HEK293 (cell line): ENCODE measurements around the gene ATG12.

Experiments
- CTCF ChIP-seq: fragments of 450-650 bp; formaldehyde crosslinking; IDR thresholded peaks from 2 replicates; pipeline ENCODE4 v1.5.1; 2016; ENCODE audit warnings: missing biosample characterization, missing genetic modification characterization
- EGR2 ChIP-seq: fragments of 450-650 bp; formaldehyde crosslinking; IDR thresholded peaks from 2 replicates; pipeline ENCODE4 v1.5.1; 2016; ENCODE audit warnings: low read depth, missing biosample characterization, missing genetic modification characterization
- HOXC10 ChIP-seq: sonication (generic); formaldehyde crosslinking; IDR thresholded peaks from 2 replicates; pipeline ENCODE4 v1.8.1; 2023; ENCODE audit warnings: mild to moderate bottlenecking, missing genetic modification reagents
- PATZ1 ChIP-seq: fragments of 450-650 bp; formaldehyde crosslinking; IDR thresholded peaks from 2 replicates; pipeline ENCODE4 v1.5.1; 2016; ENCODE audit warnings: missing biosample characterization, missing genetic modification characterization
- TCF7L2 ChIP-seq: IDR thresholded peaks from 2 replicates; pipeline ENCODE4 v1.6.1; 2011; ENCODE audit warnings: low read depth, mild to moderate bottlenecking, inconsistent platforms, low read length, moderate library complexity, borderline replicate concordance
- ZBTB44 ChIP-seq: fragments of 450-650 bp; IDR thresholded peaks from 2 replicates; pipeline ENCODE4 v1.5.1; 2018; ENCODE audit warnings: missing biosample characterization, mild to moderate bottlenecking, missing genetic modification characterization
- ZFP37 ChIP-seq: fragments of 450-650 bp; formaldehyde crosslinking; IDR thresholded peaks from 2 replicates; pipeline ENCODE4 v1.5.1; 2016; ENCODE audit warnings: missing biosample characterization, missing genetic modification characterization
- ZNF121 ChIP-seq: fragments of 450-650 bp; formaldehyde crosslinking; IDR thresholded peaks from 2 replicates; pipeline ENCODE4 v1.5.1; 2016; ENCODE audit warnings: missing biosample characterization, missing genetic modification characterization
- ZNF221 ChIP-seq: fragments of 450-650 bp; formaldehyde crosslinking; IDR thresholded peaks from 2 replicates; pipeline ENCODE4 v1.5.1; 2017; ENCODE audit warnings: missing biosample characterization, missing genetic modification characterization, borderline replicate concordance
- ZNF274 ChIP-seq, 2 experiments: fragments of 200-500 bp in 1 of 2; fragments of 450-650 bp in 1 of 2; sonication (Bioruptor generic) in 1 of 2; formaldehyde crosslinking in 1 of 2; IDR thresholded peaks; 2 replicates each; pipeline versions ENCODE4 v1.5.1 to v1.6.1; 2014 to 2016; ENCODE audit warnings: borderline replicate concordance in 1 of 2, inconsistent platforms in 1 of 2, low read length in 1 of 2, missing biosample characterization in 1 of 2, missing genetic modification characterization in 1 of 2
- ZNF501 ChIP-seq: fragments of 450-650 bp; formaldehyde crosslinking; IDR thresholded peaks from 2 replicates; pipeline ENCODE4 v1.5.1; 2016; ENCODE audit warnings: missing biosample characterization, missing genetic modification characterization
- ZNF664 ChIP-seq: fragments of 450-650 bp; formaldehyde crosslinking; IDR thresholded peaks from 2 replicates; pipeline ENCODE4 v1.5.1; 2016; ENCODE audit warnings: missing biosample characterization, missing genetic modification characterization
- ZNF776 ChIP-seq: fragments of 450-650 bp; formaldehyde crosslinking; IDR thresholded peaks from 2 replicates; pipeline ENCODE4 v1.5.0; 2017; ENCODE audit warnings: missing biosample characterization, missing genetic modification characterization, borderline replicate concordance
- TF ChIP-seq, protein P1 (sequence below): fragments of 450-650 bp; formaldehyde crosslinking; IDR thresholded peaks from 2 replicates; pipeline ENCODE4 v1.5.1; 2017; ENCODE audit warnings: missing biosample characterization, missing genetic modification characterization

DNA sequence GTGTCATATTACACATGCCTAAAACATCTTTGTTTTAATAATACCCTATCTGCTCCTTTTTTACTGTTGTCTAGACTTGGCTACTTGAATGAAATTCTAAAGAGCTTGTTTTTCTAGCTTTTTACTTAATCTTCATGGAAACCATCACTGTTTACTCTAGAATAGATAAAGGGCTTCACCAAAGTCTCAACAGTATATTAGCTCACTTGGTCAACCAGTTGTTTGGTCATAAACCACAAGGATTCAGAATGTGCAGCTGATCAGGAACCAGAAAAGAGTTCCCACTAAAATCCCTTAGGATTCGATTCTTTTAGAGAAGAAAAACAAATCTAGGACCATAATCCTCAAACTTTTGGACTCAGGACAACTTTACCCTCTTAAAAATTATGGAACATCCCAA is 62.9 kb downstream of the ATG12 start:
- TF ChIP-seq CTCF (tag by site-specific recombination) (no peak), ZNF221 (tag by site-specific recombination) (no peak), ZNF664 (tag by site-specific recombination) (no peak), ZNF121 (tag by site-specific recombination) (no peak), ZNF776 (no peak), EGR2 (tag by site-specific recombination) (no peak), ZNF501 (no peak), ZFP37 (tag by site-specific recombination) (no peak), PATZ1 (tag by site-specific recombination) (no peak), ZBTB44 (no peak), HOXC10 (no peak), ZNF274 (IDR thresholded peaks at IDR 0.05; ENCODE audit: low read length) (no peak), ZNF274 (tag by site-specific recombination; IDR thresholded peaks at IDR 0.05; ENCODE audit: borderline replicate concordance) (no peak), TCF7L2 (no peak)
- TF ChIP-seq, protein P1, sequence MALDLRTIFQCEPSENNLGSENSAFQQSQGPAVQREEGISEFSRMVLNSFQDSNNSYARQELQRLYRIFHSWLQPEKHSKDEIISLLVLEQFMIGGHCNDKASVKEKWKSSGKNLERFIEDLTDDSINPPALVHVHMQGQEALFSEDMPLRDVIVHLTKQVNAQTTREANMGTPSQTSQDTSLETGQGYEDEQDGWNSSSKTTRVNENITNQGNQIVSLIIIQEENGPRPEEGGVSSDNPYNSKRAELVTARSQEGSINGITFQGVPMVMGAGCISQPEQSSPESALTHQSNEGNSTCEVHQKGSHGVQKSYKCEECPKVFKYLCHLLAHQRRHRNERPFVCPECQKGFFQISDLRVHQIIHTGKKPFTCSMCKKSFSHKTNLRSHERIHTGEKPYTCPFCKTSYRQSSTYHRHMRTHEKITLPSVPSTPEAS (tag by site-specific recombination), result no peak
